GM12891 (cell line): Measurements from ENCODE around the gene PADI3.

Experiments
- PAX5 ChIP-seq: IDR thresholded peaks from 2 replicates; pipeline ENCODE4 v1.6.1; 2011; ENCODE audit warnings: low read length, moderate library complexity, mild to moderate bottlenecking; ENCODE audit not compliant: insufficient read depth, severe bottlenecking
- POLR2A ChIP-seq: IDR thresholded peaks from 2 replicates; pipeline ENCODE4 v1.6.1; 2011; ENCODE audit warnings: low read depth, low read length, control low read depth
- POLR2AphosphoS5 ChIP-seq: IDR thresholded peaks from 2 replicates; pipeline ENCODE4 v1.6.1; 2011; ENCODE audit warnings: low read depth, low read length, control low read depth
- SPI1 ChIP-seq: IDR thresholded peaks from 2 replicates; pipeline ENCODE4 v1.6.1; 2011; ENCODE audit warnings: low read depth, low read length, control low read depth
- TAF1 ChIP-seq: IDR thresholded peaks from 2 replicates; pipeline ENCODE4 v1.6.1; 2011; ENCODE audit warnings: low read depth, low read length, control low read depth

DNA sequence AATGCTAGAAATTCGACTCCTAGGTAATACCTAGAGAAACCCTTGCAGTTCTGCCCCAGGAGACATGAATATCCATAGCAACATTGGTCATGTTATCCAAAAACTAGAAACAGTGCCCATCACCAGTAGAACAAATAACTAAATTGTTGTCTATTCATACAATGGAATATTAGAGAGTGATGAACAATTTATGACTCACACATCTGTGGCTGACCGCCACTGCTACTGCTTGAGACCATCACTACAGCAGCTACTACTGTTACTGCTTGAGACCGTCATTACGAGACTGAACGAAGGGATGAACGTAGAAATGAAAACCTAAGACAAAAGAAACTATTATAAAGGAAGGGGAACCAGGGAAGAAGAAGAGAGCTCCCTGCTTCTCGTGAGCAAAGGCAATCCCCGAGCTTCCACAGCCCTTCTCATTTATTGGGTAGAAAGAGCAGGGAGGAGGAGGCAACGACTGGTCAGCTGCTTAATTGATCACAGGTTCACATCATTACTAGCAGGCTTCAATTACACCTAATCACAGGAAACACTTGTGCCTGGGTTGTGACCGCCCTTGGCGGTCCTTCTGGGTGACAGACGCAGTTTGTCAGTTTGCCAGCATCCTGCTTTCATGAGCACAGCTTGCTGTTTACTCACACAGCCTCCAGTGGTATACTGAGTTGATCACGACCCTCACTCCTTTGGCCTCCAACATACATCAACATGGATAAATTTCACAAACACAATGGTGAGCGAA is 45.0 kb downstream of the PADI3 start:
- TF ChIP-seq POLR2A (no peak), POLR2AphosphoS5 (no peak), TAF1 (no peak), SPI1 (no peak), PAX5 (no peak)
